Right ventricle myocardium superior (tissue), 1 donor: ENCODE measurements around the gene SMYD1. TPM values are rescaled to one million over a fixed set of nuclear protein-coding genes. Genes with fewer than 3 reads are reported as not detected.
"Not testable (repeated sequence)": the region's sequence is repeated elsewhere in the genome, so short reads cannot be mapped to it uniquely, and the experiment has no call there.

Experiments used
- ATAC-seq: fragments of 200-7000 bp; cut with Tn5 transposase; one replicate; pipeline ENCODE4 v1.9.1; 2020; ENCODE audit warnings: mild to moderate bottlenecking; ENCODE audit not compliant: poor library complexity
- DNase-seq: peaks from one replicate; pipeline ENCODE4 v3.0.0-alpha.2; 2020
- intact Hi-C: fragments of 100-400 bp; cut with DNase I; formaldehyde crosslinking; loops from one replicate; pipeline ENCODE4 v1.11.2; 2022
- long read RNA-seq: library from polyadenylated mRNA; unstranded; transcript quantifications from one replicate; pipeline ENCODE4 v2.0.0, GENCODE V29; 2021
- total RNA-seq: library from RNA; stranded (reverse); fragmentation: NEBNext Ultra II Directional; extraction: Animal tissue kit (Norgen Biotek cat#: 25700); gene quantifications from one replicate; pipeline ENCODE4 v1.2.1, GENCODE V29; 2021
- donor health status: DM: no; HTN: yes; CAD: no; lungs with severe emphysema.

SMYD1 gene
- 468 TPM for total RNA-seq
- long read RNA-seq, full-length matches to known transcripts = 568 of 745 reads
- long read RNA-seq, partial matches to known transcripts = 152 of 745 reads
- long read RNA-seq, other reads (novel, unspliced or antisense) = 25 of 745 reads

DNA sequence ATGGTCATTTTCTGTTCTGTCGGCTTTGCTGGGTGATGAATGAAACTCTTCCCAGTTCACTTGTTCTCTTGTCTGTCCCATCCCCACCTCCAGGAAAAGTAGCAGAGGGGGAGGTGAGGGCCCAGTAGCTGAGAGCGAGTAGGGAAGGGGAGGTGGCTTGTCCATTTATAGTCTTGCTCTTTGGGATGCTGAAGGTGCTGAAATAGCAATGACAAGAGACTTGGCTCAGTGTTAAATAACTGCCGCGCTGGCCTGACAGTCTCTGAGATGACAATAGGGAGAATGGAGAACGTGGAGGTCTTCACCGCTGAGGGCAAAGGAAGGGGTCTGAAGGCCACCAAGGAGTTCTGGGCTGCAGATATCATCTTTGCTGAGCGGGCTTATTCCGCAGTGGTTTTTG is at the start of gene SMYD1:
Gene SMYD1 (plus strand): TSS at position 228 of the 400 bp plus-strand sequence. CDS start 40 bp downstream, at position 268.
- peak; percentile 48 for DNase-seq
- intact Hi-C loops = no loop called here

GRCh38 chr2:88018077-88018805 is 49.4 kb upstream of the SMYD1 start:
- ATAC-seq, DNase-seq, intact Hi-C loops: not testable (repeated sequence)

More for the DNA sequence above, at the start of gene SMYD1:
- peak; percentile 85 for ATAC-seq

DNA sequence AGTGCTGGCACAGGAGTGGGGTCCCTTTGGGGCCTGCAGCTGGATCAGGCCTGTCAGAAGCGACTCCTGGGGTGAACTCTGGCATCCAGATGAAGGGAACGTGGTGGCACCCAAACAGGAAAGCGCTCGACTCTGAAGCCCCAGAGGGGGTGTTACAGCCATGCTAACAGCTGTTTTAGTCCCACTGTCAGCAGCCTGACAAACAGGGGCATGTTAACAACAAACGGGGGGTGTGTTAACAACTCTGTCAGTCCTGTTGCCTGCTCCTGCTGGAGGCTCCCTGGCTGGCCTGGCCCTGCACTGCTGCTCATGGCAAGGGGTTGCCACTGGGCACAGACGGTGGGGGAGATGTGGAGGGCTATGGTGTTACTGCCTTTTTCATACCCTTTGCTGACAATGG is 48.7 kb upstream of the SMYD1 start:
- intact Hi-C loops = no loop called here
- no peak for ATAC-seq
- DNase-seq = no peak

DNA sequence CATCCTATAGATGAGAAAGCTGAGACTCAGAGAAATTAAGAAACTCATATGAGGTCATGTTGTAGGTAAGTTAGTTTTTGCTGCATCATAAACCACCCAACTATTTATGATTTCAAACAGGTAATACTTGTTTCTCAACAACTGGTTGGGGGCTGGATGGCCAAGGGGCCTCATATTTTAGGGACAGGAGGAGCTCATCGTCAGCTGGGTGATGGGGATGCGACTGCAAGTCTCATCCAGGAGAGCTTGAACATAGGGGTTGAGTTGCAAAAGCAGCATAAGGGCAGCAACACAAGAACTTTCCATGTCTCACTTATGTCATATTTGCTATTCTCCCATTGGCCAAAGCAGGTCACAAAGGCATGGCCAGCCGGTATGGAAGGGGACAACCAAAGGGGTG is 47.6 kb upstream of the SMYD1 start:
- ATAC-seq (no peak), DNase-seq (no peak)
- intact Hi-C loops = no loop called here

GRCh38 chr2:88022669-88022921 is 45.0 kb upstream of the SMYD1 start:
- ATAC-seq (no peak), DNase-seq (no peak)
- intact Hi-C loops = no loop called here

GRCh38 chr2:88024509-88024908 is 43.1 kb upstream of the SMYD1 start:
- DNase-seq (no peak), ATAC-seq (no peak)
- intact Hi-C loops = no loop called here

DNA sequence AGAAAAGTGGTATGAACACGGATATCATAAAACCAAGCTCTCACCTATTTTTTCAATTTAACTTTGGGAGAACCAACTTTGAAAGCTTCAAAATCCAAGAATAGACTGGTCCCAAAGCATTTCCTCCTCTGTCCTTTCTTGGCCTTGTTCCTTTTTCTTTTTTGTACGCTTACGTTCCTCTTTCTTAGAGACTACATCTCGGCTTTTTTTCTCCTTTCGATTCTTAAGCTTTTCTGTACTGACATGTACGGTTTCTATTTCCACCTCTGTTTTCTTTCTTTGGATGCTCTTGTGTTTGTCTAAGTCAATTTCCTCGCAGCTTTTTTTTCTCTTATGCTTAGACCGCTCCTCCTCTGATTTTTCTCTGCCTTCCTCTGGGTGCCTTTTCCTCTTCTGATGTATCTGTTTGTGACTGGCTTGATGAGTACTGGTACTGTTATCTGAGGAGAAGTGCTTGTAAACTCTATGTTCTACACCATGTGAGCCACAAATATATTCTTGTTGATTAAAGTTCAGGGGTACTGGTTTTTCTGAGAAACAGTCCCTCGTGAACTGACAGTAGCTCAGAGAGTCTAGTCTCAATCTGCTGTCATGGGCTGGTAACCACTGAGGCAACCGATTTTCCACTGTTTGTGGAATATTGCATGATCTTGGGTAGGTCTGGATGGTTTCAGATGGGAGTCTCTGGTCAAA is 39.8 kb upstream of the SMYD1 start:
- ATAC-seq (no peak), DNase-seq (no peak)
- intact Hi-C loops = no loop called here

DNA sequence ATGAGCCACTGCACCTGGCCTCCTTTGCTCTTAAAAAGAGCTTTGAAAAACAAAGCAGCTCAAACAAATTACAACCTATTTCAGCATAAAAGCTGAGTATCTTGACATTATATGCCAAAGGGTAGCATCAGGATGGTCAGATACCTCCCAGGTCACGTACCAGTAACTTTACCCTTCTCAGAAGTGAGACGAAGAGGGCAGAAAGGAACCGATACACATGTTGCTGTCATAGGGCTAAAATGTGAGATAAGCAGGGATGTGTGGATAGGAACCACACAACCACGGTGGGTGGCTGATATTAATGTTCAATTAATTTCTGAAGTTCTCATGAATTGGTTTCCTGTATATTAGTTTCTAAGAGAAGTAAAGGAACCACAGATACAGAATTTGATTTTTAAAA is 38.7 kb upstream of the SMYD1 start:
- no peak for ATAC-seq
- DNase-seq = no peak
- intact Hi-C loops = no loop called here

GRCh38 chr2:88032070-88032702 is 35.4 kb upstream of the SMYD1 start:
- DNase-seq (no peak), ATAC-seq (no peak)
- intact Hi-C loops = no loop called here

DNA sequence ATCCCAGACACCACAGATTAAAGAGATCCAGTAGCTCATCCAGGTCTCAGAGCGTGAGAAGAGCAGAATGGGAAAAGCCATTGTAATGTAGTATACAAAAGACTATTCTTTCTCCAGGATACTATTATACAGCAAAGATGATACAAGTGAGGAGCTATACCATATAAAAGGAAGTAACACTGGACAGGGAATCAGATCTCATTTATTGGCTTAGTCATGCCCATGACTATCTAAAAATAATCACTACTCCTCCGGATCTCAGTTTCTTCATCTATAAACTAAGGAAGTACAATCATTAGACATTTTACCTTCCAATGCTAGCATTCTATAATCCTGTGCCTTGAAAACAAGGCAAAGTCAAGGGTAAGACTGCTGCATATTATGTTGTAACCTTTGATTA is 31.4 kb upstream of the SMYD1 start:
- DNase-seq = no peak
- intact Hi-C loops = no loop called here
- no peak for ATAC-seq

- no peak for ATAC-seq
- intact Hi-C loops = no loop called here
- DNase-seq = no peak
Measured at GRCh38 chr2:88036606-88037005, 31.0 kb upstream of the SMYD1 start.

DNA sequence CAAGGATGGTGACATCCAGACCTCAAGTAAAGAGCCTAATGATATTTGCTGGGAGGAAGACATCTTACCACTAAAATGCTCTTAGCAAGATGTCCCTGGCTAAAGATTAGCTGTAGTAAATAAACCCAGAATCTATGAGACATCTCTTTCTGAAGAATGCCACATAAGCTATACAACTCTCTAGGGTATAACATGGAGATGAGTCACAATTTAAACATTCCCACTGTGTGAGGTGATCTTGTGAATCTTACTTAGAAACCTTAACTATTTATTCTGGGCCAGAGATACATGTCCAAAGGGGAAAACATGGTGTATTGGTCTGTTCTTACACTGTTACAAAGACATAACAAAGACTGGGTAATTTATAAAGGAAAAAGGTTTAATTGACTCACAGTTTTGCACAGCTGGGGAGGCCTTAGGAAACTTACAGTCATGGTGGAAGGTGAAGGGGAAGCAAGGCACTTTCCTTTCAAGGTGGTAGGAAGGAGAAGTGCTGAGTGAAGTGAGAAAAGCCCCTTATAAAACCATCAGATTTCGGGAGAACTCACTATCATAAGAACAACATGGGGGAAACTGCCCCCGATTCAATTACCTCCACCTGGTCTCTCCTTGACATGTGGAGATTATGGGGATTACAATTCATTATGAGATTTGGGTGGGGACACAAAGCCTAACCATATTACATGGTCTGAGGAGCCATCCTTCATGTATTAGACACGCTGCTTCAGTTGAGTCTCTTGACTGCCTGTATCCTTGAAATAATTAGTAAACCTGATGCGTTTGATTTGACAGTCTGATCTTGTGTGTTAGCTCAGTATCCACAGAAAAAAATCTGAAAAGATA is 29.1 kb upstream of the SMYD1 start:
- no peak for ATAC-seq
- intact Hi-C loops = no loop called here
- DNase-seq = no peak

- intact Hi-C loops = no loop called here
- DNase-seq = no peak
Measured at GRCh38 chr2:88042476-88042875, 25.1 kb upstream of the SMYD1 start.

DNA sequence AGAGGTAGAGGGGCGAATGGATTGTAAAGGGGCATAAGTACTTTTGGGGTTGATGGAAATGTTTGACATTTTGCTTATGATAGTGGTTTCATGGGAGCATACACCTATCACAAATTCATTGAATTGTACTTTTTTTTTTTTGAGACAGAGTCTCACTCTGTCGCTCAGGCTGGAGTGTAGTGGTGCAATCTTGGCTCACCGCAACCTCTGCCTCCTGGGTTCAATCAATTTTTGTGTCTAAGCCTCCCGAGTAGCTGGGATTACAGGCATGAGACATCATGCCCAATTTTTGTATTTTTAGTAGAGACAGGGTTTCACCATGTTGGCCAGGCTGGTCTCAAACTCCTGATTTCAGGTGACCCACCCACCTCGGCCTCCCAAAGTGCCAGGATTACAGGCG is 22.1 kb upstream of the SMYD1 start:
- DNase-seq, ATAC-seq, intact Hi-C loops: not testable (repeated sequence)

More at GRCh38 chr2:88042476-88042875, 25.1 kb upstream of the SMYD1 start:
- ATAC-seq = no peak

- intact Hi-C loops = no loop called here
- no peak for ATAC-seq
- DNase-seq = no peak
Measured at GRCh38 chr2:88048541-88048940, 19.1 kb upstream of the SMYD1 start.

DNA sequence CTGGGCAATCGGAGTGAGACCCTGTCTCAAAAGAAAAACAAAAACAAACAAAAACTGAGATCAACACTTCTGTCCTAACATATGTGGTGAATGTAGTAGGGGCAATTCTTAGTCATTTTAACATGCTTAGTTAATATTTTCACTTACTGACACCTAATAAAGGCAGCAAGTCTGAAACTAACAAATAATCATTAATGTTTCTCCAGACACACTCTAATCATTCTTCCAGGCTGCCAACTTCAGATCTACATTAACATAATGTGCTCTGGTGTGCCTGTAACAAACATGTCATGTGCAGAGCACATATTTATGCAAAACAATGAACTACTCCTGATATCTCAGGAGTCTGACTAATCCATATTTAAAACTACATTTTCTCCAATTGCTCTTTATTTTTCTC is 18.0 kb upstream of the SMYD1 start:
- DNase-seq = no peak
- ATAC-seq = no peak
- intact Hi-C loops = no loop called here

DNA sequence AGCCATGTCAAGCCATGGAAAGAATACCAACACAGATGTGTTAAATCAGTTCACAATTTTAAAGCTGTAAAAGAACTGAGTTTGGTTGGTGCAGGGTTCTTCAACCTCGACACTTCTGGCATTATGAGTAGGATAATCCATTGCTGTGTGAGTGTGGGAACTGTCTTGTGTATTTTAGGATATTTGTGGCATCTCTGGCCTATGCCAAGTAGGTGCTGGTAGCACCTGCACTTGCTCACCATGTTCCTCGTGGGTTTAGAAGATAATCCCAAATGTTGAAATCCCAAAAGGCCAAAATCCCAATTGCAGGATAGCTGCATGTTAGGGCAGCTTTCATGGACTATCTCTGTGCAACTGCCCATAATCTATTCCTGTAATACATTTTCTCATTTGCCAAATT is 15.8 kb upstream of the SMYD1 start:
- DNase-seq = no peak
- intact Hi-C loops = no loop called here
- no peak for ATAC-seq

DNA sequence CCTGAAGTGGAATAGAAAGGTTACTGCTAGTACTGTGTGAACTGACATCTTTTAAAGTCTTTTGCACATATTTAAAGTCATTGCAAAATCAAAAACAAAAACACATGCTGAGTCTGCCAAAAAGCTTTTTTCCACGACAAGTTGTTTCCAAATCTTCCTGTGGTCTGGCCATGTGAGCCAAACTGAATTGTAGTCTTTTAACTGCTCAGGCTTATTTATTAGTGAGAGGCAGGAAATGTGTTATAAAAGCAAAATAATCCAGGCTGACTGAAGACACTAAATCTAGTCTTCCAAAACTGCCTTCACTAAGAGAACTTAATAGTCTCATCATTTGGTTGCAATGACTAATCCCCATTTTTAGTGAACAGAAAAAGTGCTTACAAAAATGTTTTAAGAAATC is 14.3 kb upstream of the SMYD1 start:
- DNase-seq (no peak), ATAC-seq (peak; percentile 2)
- intact Hi-C loops = no loop called here
